ENCODE measurements around the gene IL23R. TPM values are rescaled to one million over a fixed set of nuclear protein-coding genes. Genes with fewer than 3 reads are reported as not detected.

IL23R gene
- total RNA-seq, 1 experiment from 2014 or later = not detected

DNA sequence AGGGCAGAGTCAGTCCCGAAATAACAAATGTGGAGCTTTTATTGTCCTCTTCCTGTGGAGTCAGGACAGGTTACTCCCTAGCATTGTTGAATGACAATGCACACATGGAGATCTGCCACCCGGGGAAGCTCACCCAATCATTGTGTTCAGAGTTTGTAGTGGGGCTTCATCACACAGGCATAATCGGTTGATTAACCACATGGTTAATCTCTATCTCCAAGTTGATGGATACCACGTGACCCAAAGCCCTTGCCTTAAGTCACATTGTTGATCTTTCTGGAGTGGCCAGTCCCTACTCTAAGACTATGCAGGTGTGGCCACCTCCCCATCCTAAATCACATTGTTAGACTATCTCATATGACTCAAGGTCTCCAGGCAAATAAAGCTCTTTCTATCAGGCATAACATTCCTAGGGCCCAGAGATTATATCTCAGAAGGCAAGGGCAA lies 28.9 kb upstream of the IL23R start:
- Histone ChIP-seq H3K27ac (ENCODE audit: low read depth, low read length) (no peak overlapping the region), H3K36me3 (ENCODE audit: control insufficient read depth in 1 of 2, insufficient read depth in 2 of 2, low read length in 2 of 2) (no peaks in the 10 kb centered on the region), H3K9me2 (ENCODE audit: insufficient read depth) (no peaks in the 10 kb centered on the region), H3K9me3 (ENCODE audit: control insufficient read depth in 1 of 2, insufficient read depth in 1 of 2, low read depth in 1 of 2, low read length in 2 of 2) (no peaks in the 10 kb centered on the region), H3K4me1 (ENCODE audit: control insufficient read depth in 1 of 2, insufficient read depth in 2 of 2, low read length in 2 of 2) (no peaks in the 10 kb centered on the region), H3K79me2 (ENCODE audit: insufficient read depth, low read length) (no peaks in the 10 kb centered on the region), H3K9ac (ENCODE audit: low read length) (no peak overlapping the region), H3K4me2 (ENCODE audit: low read length) (no peak overlapping the region), H2AFZ (ENCODE audit: low read depth, low read length, poor library complexity, severe bottlenecking) (no peak overlapping the region), H4K20me1 (ENCODE audit: insufficient read depth) (no peaks in the 10 kb centered on the region; the same call in 1 of the 2 replicates), H3K27me3 (ENCODE audit: insufficient read depth, low read length) (no peaks in the 10 kb centered on the region), H3K4me3 (replicated peaks in 1 of 2; ENCODE audit: low read depth in 1 of 2, low read length in 2 of 2) (no peak overlapping the region)
- TF ChIP-seq JUND (IDR thresholded peaks at IDR 0.05) (no peak), ZNF274 (IDR thresholded peaks at IDR 0.05; ENCODE audit: low read depth, low read length) (no peak), SRF (IDR thresholded peaks at IDR 0.05; ENCODE audit: low read depth) (no peak), EZH2 (IDR thresholded peaks at IDR 0.05) (no peak), POLR2AphosphoS5 (IDR thresholded peaks at IDR 0.05; ENCODE audit: low read depth, low read length) (no peak), YY1 (IDR thresholded peaks at IDR 0.05; ENCODE audit: extremely low read depth, insufficient replicate concordance, low read depth, low read length) (no peak), POLR2A (IDR thresholded peaks at IDR 0.05; ENCODE audit: borderline replicate concordance, extremely low read depth, insufficient read depth, insufficient read length) (no peak), CBX3 (IDR thresholded peaks at IDR 0.05; ENCODE audit: low read depth) (no peak), EGR1 (IDR thresholded peaks at IDR 0.05; ENCODE audit: low read depth) (no peak), SP1 (IDR thresholded peaks at IDR 0.05; ENCODE audit: low read depth) (no peak), SIN3A (IDR thresholded peaks at IDR 0.05; ENCODE audit: low read depth) (no peak), ZFX (IDR thresholded peaks at IDR 0.05) (no peak), RAD21 (IDR thresholded peaks at IDR 0.05; ENCODE audit: low read depth) (no peak), EZH2phosphoT487 (IDR thresholded peaks at IDR 0.05; ENCODE audit: borderline replicate concordance) (no peak)
- TF ChIP-seq, protein P1, sequence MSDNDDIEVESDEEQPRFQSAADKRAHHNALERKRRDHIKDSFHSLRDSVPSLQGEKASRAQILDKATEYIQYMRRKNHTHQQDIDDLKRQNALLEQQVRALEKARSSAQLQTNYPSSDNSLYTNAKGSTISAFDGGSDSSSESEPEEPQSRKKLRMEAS (IDR thresholded peaks at IDR 0.05) = no peak
- TF ChIP-seq, protein P2, sequence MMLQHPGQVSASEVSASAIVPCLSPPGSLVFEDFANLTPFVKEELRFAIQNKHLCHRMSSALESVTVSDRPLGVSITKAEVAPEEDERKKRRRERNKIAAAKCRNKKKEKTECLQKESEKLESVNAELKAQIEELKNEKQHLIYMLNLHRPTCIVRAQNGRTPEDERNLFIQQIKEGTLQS (IDR thresholded peaks at IDR 0.05) = no peak
- TF ChIP-seq, protein P3, sequence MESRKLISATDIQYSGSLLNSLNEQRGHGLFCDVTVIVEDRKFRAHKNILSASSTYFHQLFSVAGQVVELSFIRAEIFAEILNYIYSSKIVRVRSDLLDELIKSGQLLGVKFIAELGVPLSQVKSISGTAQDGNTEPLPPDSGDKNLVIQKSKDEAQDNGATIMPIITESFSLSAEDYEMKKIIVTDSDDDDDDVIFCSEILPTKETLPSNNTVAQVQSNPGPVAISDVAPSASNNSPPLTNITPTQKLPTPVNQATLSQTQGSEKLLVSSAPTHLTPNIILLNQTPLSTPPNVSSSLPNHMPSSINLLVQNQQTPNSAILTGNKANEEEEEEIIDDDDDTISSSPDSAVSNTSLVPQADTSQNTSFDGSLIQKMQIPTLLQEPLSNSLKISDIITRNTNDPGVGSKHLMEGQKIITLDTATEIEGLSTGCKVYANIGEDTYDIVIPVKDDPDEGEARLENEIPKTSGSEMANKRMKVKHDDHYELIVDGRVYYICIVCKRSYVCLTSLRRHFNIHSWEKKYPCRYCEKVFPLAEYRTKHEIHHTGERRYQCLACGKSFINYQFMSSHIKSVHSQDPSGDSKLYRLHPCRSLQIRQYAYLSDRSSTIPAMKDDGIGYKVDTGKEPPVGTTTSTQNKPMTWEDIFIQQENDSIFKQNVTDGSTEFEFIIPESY (IDR thresholded peaks at IDR 0.05; ENCODE audit: extremely low read depth, insufficient replicate concordance, low read length) = no peak
- ChIA-PET POLR2A (no interaction called here), RAD21 (ENCODE audit: low non-redundant PET in 1 of 2, low total read pairs in 2 of 2, uncharacterized antibody in 2 of 2, unreplicated experiment in 2 of 2) (no interaction called here), CTCF (interaction anchor here (1.4 kb wide), 1 partner anchor 11 kb away, joined by 3 read pairs; no protein-coding TSS in a partner anchor)
- no TSS peak for BruUV-seq (replicated peaks)
- ATAC-seq (no peak), DNase-seq (ENCODE audit: low read depth, low spot score) (no peak)
- intact Hi-C loops (cut with micrococcal nuclease) = no loop called here

All from HCT116 (cell line).